WI38 (cell line): ENCODE results near the gene BMP6.

Experiments used
- H3K4me3 ChIP-seq: 2 replicates; pipeline ENCODE4 v1.5.1; 2011; ENCODE audit warnings: low read depth, mild to moderate bottlenecking, control low read depth, low read length
- CTCF ChIP-seq: IDR thresholded peaks from 2 replicates; pipeline ENCODE4 v1.5.1; 2012; ENCODE audit warnings: low read depth, mild to moderate bottlenecking, control low read depth, low read length

The BMP6 gene

GRCh38 chr6:7727946-7728854 lies 2.3 kb downstream of the BMP6 start:
- TF ChIP-seq CTCF = no peak
- peak overlapping the region; percentile 54 for H3K4me3 ChIP-seq

- TF ChIP-seq CTCF = no peak
- no peak overlapping the region for H3K4me3 ChIP-seq
These were observed 3.1 kb downstream of the BMP6 start for GRCh38 chr6:7728855-7729590.

GRCh38 chr6:7730001-7730783 lies 4.3 kb downstream of the BMP6 start:
- no peak for TF ChIP-seq CTCF
- H3K4me3 ChIP-seq = no peak overlapping the region

GRCh38 chr6:7730784-7731227 lies 4.9 kb downstream of the BMP6 start:
- no peak for TF ChIP-seq CTCF
- no peak overlapping the region; the same call in 1 of the 2 replicates for H3K4me3 ChIP-seq

- peak overlapping the region; percentile 26; the same call in 1 of the 2 replicates for H3K4me3 ChIP-seq
- TF ChIP-seq CTCF = no peak
These were observed 5.4 kb downstream of the BMP6 start for GRCh38 chr6:7731294-7731693.

GRCh38 chr6:7732228-7732627 lies 6.3 kb downstream of the BMP6 start:
- TF ChIP-seq CTCF = no peak
- H3K4me3 ChIP-seq = no peak overlapping the region
